K562 (cell line): ENCODE results near the gene AP1AR. TPM values are rescaled to one million over a fixed set of nuclear protein-coding genes. Genes with fewer than 3 reads are reported as not detected.

Experiments used
- CEBPG ChIP-seq, 3 experiments: fragments of 200-800 bp in 1 of 3; sonication (Bioruptor generic) in 1 of 3; sonication (generic) in 1 of 3; formaldehyde crosslinking in 1 of 3; IDR thresholded peaks in 2 of 3; conservative IDR thresholded peaks in 1 of 3; 2 replicates each; pipeline versions ENCODE4 v1.6.1 to v1.8.0; 2016 to 2022; ENCODE audit warnings: missing compliant biosample characterization in 2 of 3, missing genetic modification characterization in 2 of 3, mild to moderate bottlenecking in 1 of 3, missing genetic modification reagents in 1 of 3
- CXXC5 ChIP-seq: fragments of 250-450 bp; sonication (Bioruptor Pico); IDR thresholded peaks from 2 replicates; pipeline ENCODE4 v1.8.0; 2022; ENCODE audit warnings: inconsistent platforms, mild to moderate bottlenecking, moderate library complexity
- FIP1L1 ChIP-seq: fragments of 200-400 bp; formaldehyde crosslinking; IDR thresholded peaks from 2 replicates; pipeline ENCODE4 v1.6.1; 2018; ENCODE audit warnings: mild to moderate bottlenecking, low read depth, low read length; ENCODE audit not compliant: poor library complexity, severe bottlenecking
- HMG20A ChIP-seq: fragments of 450-650 bp; formaldehyde crosslinking; conservative IDR thresholded peaks from 2 replicates; pipeline ENCODE4 v1.4.0; 2020; ENCODE audit warnings: mild to moderate bottlenecking, mixed read lengths
- HMG20B ChIP-seq: fragments of 250-450 bp; sonication (Bioruptor Pico); IDR thresholded peaks from 2 replicates; pipeline ENCODE4 v1.5.0; 2021; ENCODE audit warnings: mild to moderate bottlenecking
- JUN ChIP-seq, 2 experiments: sonication (generic) in 1 of 2; formaldehyde crosslinking in 1 of 2; IDR thresholded peaks; 2 replicates each; pipeline versions ENCODE4 v1.6.1 to v1.8.0; 2012 to 2022; ENCODE audit warnings: borderline replicate concordance in 2 of 2, mild to moderate bottlenecking in 2 of 2, improper control_type of control experiment in 1 of 2, low read depth in 1 of 2, low read length in 1 of 2, missing genetic modification reagents in 1 of 2
- MCM2 ChIP-seq: fragments of 450-650 bp; IDR thresholded peaks from 2 replicates; pipeline ENCODE4 v1.6.1; 2017; ENCODE audit warnings: low read depth, mild to moderate bottlenecking
- MYNN ChIP-seq, 2 experiments: sonication (generic); formaldehyde crosslinking in 1 of 2; IDR thresholded peaks; 2 replicates each; pipeline versions ENCODE4 v1.5.0 to v1.6.1; 2016 to 2020; ENCODE audit warnings: antibody characterized with exemption in 1 of 2, missing genetic modification reagents in 1 of 2
- NCOA1 ChIP-seq: fragments of 450-650 bp; IDR thresholded peaks from 2 replicates; pipeline ENCODE4 v1.6.1; 2016; ENCODE audit warnings: low read depth
- NR3C1 ChIP-seq: sonication (generic); formaldehyde crosslinking; IDR thresholded peaks from 2 replicates; pipeline ENCODE4 v1.8.1; 2022; ENCODE audit warnings: missing genetic modification reagents
- NRF1 ChIP-seq, 2 experiments: fragments of 450-650 bp; IDR thresholded peaks in 1 of 2; conservative IDR thresholded peaks in 1 of 2; 2 replicates each; pipeline ENCODE4 v1.6.1; 2014; ENCODE audit warnings: mild to moderate bottlenecking in 2 of 2
- PURB ChIP-seq: sonication (generic); formaldehyde crosslinking; IDR thresholded peaks from 2 replicates; pipeline ENCODE4 v1.9.0; 2021; ENCODE audit warnings: low read depth, mild to moderate bottlenecking, missing genetic modification reagents
- RFX1 ChIP-seq: fragments of 450-650 bp; IDR thresholded peaks from 2 replicates; pipeline ENCODE4 v1.6.1; 2016; ENCODE audit warnings: mild to moderate bottlenecking, moderate library complexity
- SIN3A ChIP-seq, 2 experiments: fragments of 150-350 bp in 1 of 2; IDR thresholded peaks; 2 replicates each; pipeline ENCODE4 v1.6.1; 2011 to 2016; ENCODE audit warnings: borderline replicate concordance in 2 of 2, low read depth in 2 of 2, low read length in 2 of 2, mild to moderate bottlenecking in 2 of 2, moderate library complexity in 2 of 2; ENCODE audit not compliant: control insufficient read depth in 1 of 2
- SMARCB1 ChIP-seq: IDR thresholded peaks from 2 replicates; pipeline ENCODE4 v1.6.1; 2011; ENCODE audit warnings: improper control_type of control experiment, low read depth; ENCODE audit not compliant: insufficient read length
- SRSF1 ChIP-seq: fragments of 200-400 bp; formaldehyde crosslinking; IDR thresholded peaks from 2 replicates; pipeline ENCODE4 v1.6.1; 2017; ENCODE audit warnings: mild to moderate bottlenecking, low read depth, low read length, moderate library complexity
- TFAP4 ChIP-seq: sonication (generic); formaldehyde crosslinking; IDR thresholded peaks from 2 replicates; pipeline ENCODE4 v1.8.0; 2022; ENCODE audit warnings: missing genetic modification reagents, mild to moderate bottlenecking, moderate library complexity, borderline replicate concordance
- ZHX1 ChIP-seq: fragments of 150-350 bp; conservative IDR thresholded peaks from 2 replicates; pipeline ENCODE4 v1.6.1; 2014; ENCODE audit warnings: low read length
- ZNF217 ChIP-seq: sonication (generic); formaldehyde crosslinking; IDR thresholded peaks from 2 replicates; pipeline ENCODE4 v1.8.0; 2022; ENCODE audit warnings: mild to moderate bottlenecking, missing genetic modification reagents
- ZNF384 ChIP-seq: IDR thresholded peaks from 2 replicates; pipeline ENCODE4 v1.6.1; 2012; ENCODE audit warnings: low read depth, low read length, improper control_type of control experiment
- ZNF655 ChIP-seq: fragments of 250-450 bp; sonication (Bioruptor Pico); IDR thresholded peaks from 2 replicates; pipeline ENCODE4 v1.5.0; 2021
- ZNF717 ChIP-seq: fragments of 250-450 bp; sonication (Bioruptor Pico); IDR thresholded peaks from 2 replicates; pipeline ENCODE4 v1.5.0; 2021
- polyA plus RNA-seq, 8 experiments: library from polyadenylated mRNA; depleted of rRNA in 4 of 8; stranded (reverse) in 5 of 8; unstranded in 3 of 8; fragments of >200 nt; fragmentation: Nextera tagmentation in 2 of 8; fragmentation: Illumina TruSeq in 1 of 8; extraction: Ambion mirVana in 2 of 8; extraction: Trizol in 1 of 8; gene quantifications; 2 replicates each; pipeline versions ENCODE4 v1.2.1 to v1.2.3, GENCODE V29; 2011 to 2014; ENCODE audit warnings: inconsistent platforms in 1 of 8, missing spikeins in 1 of 8
- total RNA-seq, 7 experiments: library from RNA; depleted of rRNA in 6 of 7; stranded (reverse); fragments of >200 nt in 6 of 7; fragmentation: Illumina TruSeq in 2 of 7; extraction: Trizol in 2 of 7; gene quantifications; 2 replicates each; pipeline versions ENCODE4 v1.2.1 to v1.2.3, GENCODE V29; 2011 to 2021; ENCODE audit warnings: low replicate concordance in 1 of 7

Gene AP1AR
- total and polyA plus RNA-seq, 9 of the 15 experiments (the other 6 are each of a cell fraction or from before 2014, with no cell fraction given), result 2.6 to 20.7 (median 12.2) TPM

- TF ChIP-seq JUN (IDR thresholded peaks at IDR 0.05; ENCODE audit: borderline replicate concordance, low read depth, low read length) (no peak), JUN (CRISPR knock-in tag; IDR thresholded peaks at IDR 0.05; ENCODE audit: borderline replicate concordance) (no peak), ZNF384 (peak; percentile 92), ZNF655 (no peak), ZNF217 (CRISPR knock-in tag) (no peak), MCM2 (no peak), SMARCB1 (no peak), CXXC5 (CRISPR knock-in tag) (peak; percentile 21; the same call in 1 of the 2 replicates), NRF1 (conservative IDR thresholded peaks at IDR 0.05 in 1 of 2, IDR thresholded peaks at IDR 0.05 in 1 of 2) (no peak), NR3C1 (CRISPR knock-in tag) (no peak), ZHX1 (no peak), SRSF1 (no peak), ZNF717 (no peak), PURB (CRISPR knock-in tag) (no peak), MYNN (IDR thresholded peaks at IDR 0.05) (no peak), MYNN (CRISPR knock-in tag; IDR thresholded peaks at IDR 0.05) (no peak), NCOA1 (no peak), RFX1 (no peak), SIN3A (IDR thresholded peaks at IDR 0.05; ENCODE audit: borderline replicate concordance in 2 of 2, control insufficient read depth in 1 of 2, low read depth in 2 of 2, low read length in 2 of 2) (no peak), FIP1L1 (no peak), CEBPG (CRISPR knock-in tag; IDR thresholded peaks at IDR 0.05) (peak; percentile 91), CEBPG (tag; conservative IDR thresholded peaks at IDR 0.05 in 1 of 2, IDR thresholded peaks at IDR 0.05 in 1 of 2) (peak; percentile 97 to 98), HMG20B (CRISPR knock-in tag) (no peak), HMG20A (no peak), TFAP4 (CRISPR knock-in tag) (no peak)
Measured at GRCh38 chr4:112296949-112297880, 65.6 kb downstream of the AP1AR start, which contains the start of gene ALPK1 (continued).
